ENCODE data around the gene KCNK7. TPM values are rescaled to one million over a fixed set of nuclear protein-coding genes. Genes with fewer than 3 reads are reported as not detected.
"Not testable (repeated sequence)": the region's sequence is repeated elsewhere in the genome, so short reads cannot be mapped to it uniquely, and the experiment has no call there.

The KCNK7 gene
- polyA plus RNA-seq (ENCODE audit: insufficient read length in 3 of 3), result under 1 TPM in 1 of 3 donors, not detected in 2; 0.21 TPM

- DNase-seq (ENCODE audit: low read depth in 3 of 3, low spot score in 2 of 3), result no peak
Measured at GRCh38 chr11:65595543-65596281, at the start of gene KCNK7. TSS of gene KCNK7 (minus strand) at chr11:65595800. CDS start at chr11:65595772, 28 bp downstream.

GRCh38 chr11:65644837-65645236 is 49.2 kb upstream of the KCNK7 start:
- DNase-seq (ENCODE audit: low read depth in 3 of 3, low spot score in 2 of 3), result no peak

- no peak for DNase-seq (ENCODE audit: low read depth in 3 of 3, low spot score in 2 of 3)
Measured at GRCh38 chr11:65643971-65644370, 48.4 kb upstream of the KCNK7 start.

- DNase-seq (ENCODE audit: low read depth in 3 of 3, low spot score in 2 of 3), result no peak
Measured at GRCh38 chr11:65642014-65642671, 46.5 kb upstream of the KCNK7 start.

GRCh38 chr11:65641297-65642013 is 45.9 kb upstream of the KCNK7 start:
- DNase-seq (ENCODE audit: low read depth in 3 of 3, low spot score in 2 of 3), result no peak

GRCh38 chr11:65640483-65641296 is 45.1 kb upstream of the KCNK7 start:
- no peak for DNase-seq (ENCODE audit: low read depth in 3 of 3, low spot score in 2 of 3)

GRCh38 chr11:65639623-65640482 is 44.3 kb upstream of the KCNK7 start:
- no peak for DNase-seq (ENCODE audit: low read depth in 3 of 3, low spot score in 2 of 3)

GRCh38 chr11:65639228-65639597 is 43.6 kb upstream of the KCNK7 start:
- not testable (repeated sequence) for DNase-seq (ENCODE audit: low read depth in 3 of 3, low spot score in 2 of 3)

- peak in 2 of 3 donors; percentile 54 to 59 for DNase-seq (ENCODE audit: low read depth in 3 of 3, low spot score in 2 of 3)
Measured at GRCh38 chr11:65637794-65638419, 42.3 kb upstream of the KCNK7 start, which contains the start of gene SIPA1. TSS of gene SIPA1 (plus strand) at chr11:65638101. CDS start at chr11:65640922, 2,821 bp downstream.

- no peak for DNase-seq (ENCODE audit: low read depth in 3 of 3, low spot score in 2 of 3)
Measured at GRCh38 chr11:65637032-65637557, 41.5 kb upstream of the KCNK7 start.

- no peak for DNase-seq (ENCODE audit: low read depth in 3 of 3, low spot score in 2 of 3)
Measured at GRCh38 chr11:65636108-65637031, 40.8 kb upstream of the KCNK7 start.

GRCh38 chr11:65634905-65635731 is 39.5 kb upstream of the KCNK7 start:
- no peak for DNase-seq (ENCODE audit: low read depth in 3 of 3, low spot score in 2 of 3)

- DNase-seq (ENCODE audit: low read depth in 3 of 3, low spot score in 2 of 3), result no peak
Measured at GRCh38 chr11:65634440-65634839, 38.8 kb upstream of the KCNK7 start.

GRCh38 chr11:65634109-65634436 is 38.5 kb upstream of the KCNK7 start:
- no peak for DNase-seq (ENCODE audit: low read depth in 3 of 3, low spot score in 2 of 3)

GRCh38 chr11:65633390-65634108 is 37.9 kb upstream of the KCNK7 start:
- DNase-seq (ENCODE audit: low read depth in 3 of 3, low spot score in 2 of 3), result no peak

- DNase-seq (ENCODE audit: low read depth in 3 of 3, low spot score in 2 of 3), result no peak
Measured at GRCh38 chr11:65630215-65630614, 34.6 kb upstream of the KCNK7 start.
